HL-60 (cell line): ENCODE data around the gene CHRNA1.

ENCODE experiments used
- DNase-seq, 2 experiments: peaks; one replicate each; pipeline ENCODE4 v3.0.0-alpha.2; 2010 to 2020; ENCODE audit warnings: low read depth in 1 of 2, low spot score in 1 of 2
- H3K27ac ChIP-seq: fragments of 250-450 bp; sonication (Bioruptor Pico); replicated peaks from 2 replicates; pipeline ENCODE4 v1.5.1; 2020; ENCODE audit warnings: mild to moderate bottlenecking, moderate library complexity
- H3K27me3 ChIP-seq: fragments of 250-450 bp; sonication (Bioruptor Pico); 2 replicates; pipeline ENCODE4 v1.5.1; 2021; ENCODE audit warnings: mild to moderate bottlenecking, moderate library complexity; ENCODE audit not compliant: insufficient read depth, poor library complexity, severe bottlenecking
- H3K4me3 ChIP-seq: replicated peaks from 2 replicates; pipeline ENCODE4 v1.5.1; 2011; ENCODE audit warnings: mild to moderate bottlenecking, control low read depth, low read length; ENCODE audit not compliant: insufficient read depth
- CTCF ChIP-seq: IDR thresholded peaks from one replicate; pipeline ENCODE4 v1.5.1; 2011; ENCODE audit warnings: low read length, control low read depth, inconsistent platforms; ENCODE audit not compliant: insufficient read depth
- GABPA ChIP-seq: IDR thresholded peaks from 2 replicates; pipeline ENCODE4 v1.6.1; 2012; ENCODE audit warnings: low read depth
- POLR2AphosphoS5 ChIP-seq: IDR thresholded peaks from 2 replicates; pipeline ENCODE4 v1.6.1; 2012; ENCODE audit warnings: low read depth
- SPI1 ChIP-seq: IDR thresholded peaks from 2 replicates; pipeline ENCODE4 v1.6.1; 2012; ENCODE audit warnings: low read depth, mild to moderate bottlenecking, borderline replicate concordance
- TF ChIP-seq, protein P1 (sequence below): IDR thresholded peaks from 2 replicates; pipeline ENCODE4 v1.6.1; 2012; ENCODE audit warnings: low read depth; ENCODE audit not compliant: insufficient replicate concordance

The CHRNA1 gene

DNA sequence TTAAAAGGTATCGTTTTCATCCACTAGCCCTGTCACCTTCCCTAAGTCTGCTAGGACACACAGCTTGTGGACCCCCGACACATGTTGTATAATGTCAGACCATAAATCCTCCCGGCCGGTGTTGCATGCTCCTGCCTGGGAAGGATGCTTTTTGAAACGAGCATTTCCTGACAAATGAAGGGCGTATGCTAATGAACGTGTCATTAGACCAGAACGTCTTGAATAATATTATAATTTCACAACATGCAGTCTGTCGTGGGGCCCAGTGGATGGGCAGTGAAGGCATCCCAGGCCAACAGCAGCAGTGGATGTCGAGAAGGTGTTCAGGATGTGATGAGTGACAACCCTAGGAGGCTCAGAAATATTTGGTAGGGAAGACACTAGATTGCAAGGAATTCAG is 7.5 kb downstream of the CHRNA1 start:
- TF ChIP-seq SPI1 (no peak), GABPA (no peak), POLR2AphosphoS5 (no peak), CTCF (no peak)
- TF ChIP-seq, protein P1, sequence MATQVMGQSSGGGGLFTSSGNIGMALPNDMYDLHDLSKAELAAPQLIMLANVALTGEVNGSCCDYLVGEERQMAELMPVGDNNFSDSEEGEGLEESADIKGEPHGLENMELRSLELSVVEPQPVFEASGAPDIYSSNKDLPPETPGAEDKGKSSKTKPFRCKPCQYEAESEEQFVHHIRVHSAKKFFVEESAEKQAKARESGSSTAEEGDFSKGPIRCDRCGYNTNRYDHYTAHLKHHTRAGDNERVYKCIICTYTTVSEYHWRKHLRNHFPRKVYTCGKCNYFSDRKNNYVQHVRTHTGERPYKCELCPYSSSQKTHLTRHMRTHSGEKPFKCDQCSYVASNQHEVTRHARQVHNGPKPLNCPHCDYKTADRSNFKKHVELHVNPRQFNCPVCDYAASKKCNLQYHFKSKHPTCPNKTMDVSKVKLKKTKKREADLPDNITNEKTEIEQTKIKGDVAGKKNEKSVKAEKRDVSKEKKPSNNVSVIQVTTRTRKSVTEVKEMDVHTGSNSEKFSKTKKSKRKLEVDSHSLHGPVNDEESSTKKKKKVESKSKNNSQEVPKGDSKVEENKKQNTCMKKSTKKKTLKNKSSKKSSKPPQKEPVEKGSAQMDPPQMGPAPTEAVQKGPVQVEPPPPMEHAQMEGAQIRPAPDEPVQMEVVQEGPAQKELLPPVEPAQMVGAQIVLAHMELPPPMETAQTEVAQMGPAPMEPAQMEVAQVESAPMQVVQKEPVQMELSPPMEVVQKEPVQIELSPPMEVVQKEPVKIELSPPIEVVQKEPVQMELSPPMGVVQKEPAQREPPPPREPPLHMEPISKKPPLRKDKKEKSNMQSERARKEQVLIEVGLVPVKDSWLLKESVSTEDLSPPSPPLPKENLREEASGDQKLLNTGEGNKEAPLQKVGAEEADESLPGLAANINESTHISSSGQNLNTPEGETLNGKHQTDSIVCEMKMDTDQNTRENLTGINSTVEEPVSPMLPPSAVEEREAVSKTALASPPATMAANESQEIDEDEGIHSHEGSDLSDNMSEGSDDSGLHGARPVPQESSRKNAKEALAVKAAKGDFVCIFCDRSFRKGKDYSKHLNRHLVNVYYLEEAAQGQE: no peak
- Histone ChIP-seq H3K27me3 (no peaks in the 10 kb centered on the region), H3K4me3 (no peak overlapping the region), H3K27ac (no peak overlapping the region)
- DNase-seq: no peak

- Histone ChIP-seq H3K27ac (no peak overlapping the region), H3K4me3 (no peak overlapping the region), H3K27me3 (no peaks in the 10 kb centered on the region)
- no peak for TF ChIP-seq SPI1
- TF ChIP-seq POLR2AphosphoS5: no peak
- TF ChIP-seq, protein P1: no peak
- no peak for TF ChIP-seq CTCF
- TF ChIP-seq GABPA: no peak
- no peak for DNase-seq
Measured at GRCh38 chr2:174753038-174753633, 11.1 kb downstream of the CHRNA1 start.

GRCh38 chr2:174752403-174753037 is 11.8 kb downstream of the CHRNA1 start:
- no peaks in the 10 kb centered on the region for H3K27me3 ChIP-seq
- TF ChIP-seq POLR2AphosphoS5 (no peak), CTCF (no peak), GABPA (no peak), SPI1 (no peak)
- TF ChIP-seq, protein P1: no peak
- no peak overlapping the region for H3K27ac ChIP-seq
- H3K4me3 ChIP-seq: no peak overlapping the region
- no peak for DNase-seq
